Cardiac muscle cell (in vitro differentiated cells and primary cell): Measurements from ENCODE around the gene CERS1. TPM values are rescaled to one million over a fixed set of nuclear protein-coding genes. Genes with fewer than 3 reads are reported as not detected.

Experiments used
- DNase-seq, 2 donors: peaks; one replicate each; pipeline versions ENCODE4 v3.0.0 to v3.0.0-alpha.2; 2010 to 2017; ENCODE audit warnings: low read depth in 1 of 2, low spot score in 1 of 2
- H3K27ac ChIP-seq: fragments of 200-600 bp; sonication (generic); 2 replicates; pipeline ENCODE4 v1.5.1; 2016
- H3K27me3 ChIP-seq: fragments of 200-600 bp; sonication (generic); 2 replicates; pipeline ENCODE4 v1.6.0; 2016; ENCODE audit warnings: control low read depth
- H3K36me3 ChIP-seq: fragments of 200-600 bp; sonication (generic); 2 replicates; pipeline ENCODE4 v1.5.1; 2016; ENCODE audit warnings: control low read depth
- H3K4me1 ChIP-seq: fragments of 200-600 bp; sonication (generic); 2 replicates; pipeline ENCODE4 v1.8.1; 2017; ENCODE audit warnings: low read depth, mild to moderate bottlenecking, mixed run types
- H3K4me3 ChIP-seq: fragments of 200-600 bp; sonication (generic); 2 replicates; pipeline ENCODE4 v1.5.1; 2016; ENCODE audit warnings: mild to moderate bottlenecking
- H3K9me3 ChIP-seq: fragments of 200-600 bp; sonication (generic); 2 replicates; pipeline ENCODE4 v1.5.1; 2017; ENCODE audit warnings: low read depth, mild to moderate bottlenecking, control low read depth
- polyA plus RNA-seq: library from polyadenylated mRNA; unstranded; fragments of >200 nt; fragmentation: Nextera tagmentation; extraction: Ambion mirVana; gene quantifications from 2 replicates; pipeline ENCODE4 v1.2.1, GENCODE V29; 2016
- total RNA-seq: library from RNA; depleted of rRNA; stranded (reverse); fragments of >200 nt; gene quantifications from 2 replicates; pipeline ENCODE4 v1.2.3, GENCODE V29; 2016
- TF ChIP-seq, protein P1 (sequence below): IDR thresholded peaks from 2 replicates; pipeline ENCODE4 v1.5.1; 2012; ENCODE audit warnings: low read depth, mild to moderate bottlenecking, low read length

The CERS1 gene
- total and polyA plus RNA-seq, 2 experiments from 2014 or later, result 15.2 to 29.3 TPM

DNA sequence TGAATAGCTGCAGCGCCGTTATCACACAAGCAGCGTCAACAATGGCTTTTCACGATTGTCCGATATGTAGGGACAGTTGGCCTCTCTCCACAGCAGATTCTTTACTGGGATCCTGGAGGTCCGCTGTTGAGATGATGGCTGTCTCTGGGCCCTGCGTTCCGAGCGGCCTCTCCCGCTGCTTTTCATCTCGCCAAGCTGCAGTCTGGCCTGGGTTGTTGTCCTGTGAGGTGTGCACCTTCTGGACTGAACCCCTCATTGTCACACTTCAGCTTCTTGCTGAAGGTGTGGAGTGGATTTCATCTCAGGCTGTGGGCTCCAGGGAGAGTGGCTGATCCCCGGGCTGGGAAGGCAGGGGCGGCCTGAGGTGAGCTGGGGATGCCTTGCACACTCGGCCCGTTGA lies 54.6 kb downstream of the CERS1 start:
- H3K27ac ChIP-seq, result no peak overlapping the region
- TF ChIP-seq, protein P1, sequence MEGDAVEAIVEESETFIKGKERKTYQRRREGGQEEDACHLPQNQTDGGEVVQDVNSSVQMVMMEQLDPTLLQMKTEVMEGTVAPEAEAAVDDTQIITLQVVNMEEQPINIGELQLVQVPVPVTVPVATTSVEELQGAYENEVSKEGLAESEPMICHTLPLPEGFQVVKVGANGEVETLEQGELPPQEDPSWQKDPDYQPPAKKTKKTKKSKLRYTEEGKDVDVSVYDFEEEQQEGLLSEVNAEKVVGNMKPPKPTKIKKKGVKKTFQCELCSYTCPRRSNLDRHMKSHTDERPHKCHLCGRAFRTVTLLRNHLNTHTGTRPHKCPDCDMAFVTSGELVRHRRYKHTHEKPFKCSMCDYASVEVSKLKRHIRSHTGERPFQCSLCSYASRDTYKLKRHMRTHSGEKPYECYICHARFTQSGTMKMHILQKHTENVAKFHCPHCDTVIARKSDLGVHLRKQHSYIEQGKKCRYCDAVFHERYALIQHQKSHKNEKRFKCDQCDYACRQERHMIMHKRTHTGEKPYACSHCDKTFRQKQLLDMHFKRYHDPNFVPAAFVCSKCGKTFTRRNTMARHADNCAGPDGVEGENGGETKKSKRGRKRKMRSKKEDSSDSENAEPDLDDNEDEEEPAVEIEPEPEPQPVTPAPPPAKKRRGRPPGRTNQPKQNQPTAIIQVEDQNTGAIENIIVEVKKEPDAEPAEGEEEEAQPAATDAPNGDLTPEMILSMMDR, result no peak
- no peak for DNase-seq
- H3K9me3 ChIP-seq, result no peaks in the 10 kb centered on the region
- H3K27me3 ChIP-seq, result no peaks in the 10 kb centered on the region
- peaks cover 15% of the 10 kb centered on the region for H3K4me1 ChIP-seq
- no peak overlapping the region for H3K4me3 ChIP-seq
- no peaks in the 10 kb centered on the region for H3K36me3 ChIP-seq

- DNase-seq, result no peak
- Histone ChIP-seq H3K4me3 (no peak overlapping the region), H3K27me3 (no peaks in the 10 kb centered on the region), H3K4me1 (peaks cover 15% of the 10 kb centered on the region), H3K27ac (no peak overlapping the region), H3K36me3 (no peaks in the 10 kb centered on the region), H3K9me3 (no peaks in the 10 kb centered on the region)
- TF ChIP-seq, protein P1, result no peak
These were observed 55.4 kb downstream of the CERS1 start for GRCh38 chr19:18840288-18841267.

- TF ChIP-seq, protein P1, result no peak
- Histone ChIP-seq H3K36me3 (no peaks in the 10 kb centered on the region), H3K4me3 (no peak overlapping the region), H3K9me3 (no peaks in the 10 kb centered on the region), H3K27me3 (no peaks in the 10 kb centered on the region), H3K4me1 (peaks cover 16% of the 10 kb centered on the region), H3K27ac (peak overlapping the region; percentile 28)
- DNase-seq, result no peak
These were observed 56.3 kb downstream of the CERS1 start for GRCh38 chr19:18839465-18840287.

DNA sequence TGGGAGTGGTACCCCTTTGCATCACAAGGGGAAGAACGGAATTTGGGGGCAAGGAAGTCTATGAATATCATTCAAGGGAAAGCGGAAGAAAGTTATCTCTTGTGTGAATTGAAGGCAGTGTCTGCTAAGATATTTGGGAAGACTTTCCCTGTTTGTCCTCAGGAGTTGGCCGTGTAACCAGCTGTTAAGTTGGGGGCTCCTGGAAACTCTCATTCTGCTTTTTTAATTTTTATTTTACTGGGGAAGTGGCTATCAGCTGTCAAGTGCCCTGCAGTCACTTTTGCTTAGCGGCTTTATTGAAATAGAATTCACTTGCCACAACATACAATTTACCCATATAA lies 61.3 kb downstream of the CERS1 start:
- H3K4me3 ChIP-seq, result no peak overlapping the region
- no peak for DNase-seq

More for the DNA sequence above, 61.3 kb downstream of the CERS1 start:
- peaks cover 6% of the 10 kb centered on the region for H3K27me3 ChIP-seq
- no peak overlapping the region for H3K27ac ChIP-seq
- no peaks in the 10 kb centered on the region for H3K9me3 ChIP-seq
- TF ChIP-seq, protein P1, result no peak
- no peaks in the 10 kb centered on the region for H3K36me3 ChIP-seq
- H3K4me1 ChIP-seq, result peaks cover 25% of the 10 kb centered on the region
